Aortic smooth muscle cell (primary cell): ENCODE data around the gene FADS6. TPM values are rescaled to one million over a fixed set of nuclear protein-coding genes. Genes with fewer than 3 reads are reported as not detected.

Experiments used
- total RNA-seq: library from RNA; depleted of rRNA; stranded (reverse); fragments of >200 nt; gene quantifications from 2 replicates; pipeline ENCODE4 v1.2.3, GENCODE V29; 2014

FADS6 gene
- not detected in 2 replicates for total RNA-seq

GRCh38 chr17:74892974-74893911, at the start of gene FADS6:
TSS of gene FADS6 (minus strand) at chr17:74893633. CDS start at chr17:74893595, 38 bp downstream.

DNA sequence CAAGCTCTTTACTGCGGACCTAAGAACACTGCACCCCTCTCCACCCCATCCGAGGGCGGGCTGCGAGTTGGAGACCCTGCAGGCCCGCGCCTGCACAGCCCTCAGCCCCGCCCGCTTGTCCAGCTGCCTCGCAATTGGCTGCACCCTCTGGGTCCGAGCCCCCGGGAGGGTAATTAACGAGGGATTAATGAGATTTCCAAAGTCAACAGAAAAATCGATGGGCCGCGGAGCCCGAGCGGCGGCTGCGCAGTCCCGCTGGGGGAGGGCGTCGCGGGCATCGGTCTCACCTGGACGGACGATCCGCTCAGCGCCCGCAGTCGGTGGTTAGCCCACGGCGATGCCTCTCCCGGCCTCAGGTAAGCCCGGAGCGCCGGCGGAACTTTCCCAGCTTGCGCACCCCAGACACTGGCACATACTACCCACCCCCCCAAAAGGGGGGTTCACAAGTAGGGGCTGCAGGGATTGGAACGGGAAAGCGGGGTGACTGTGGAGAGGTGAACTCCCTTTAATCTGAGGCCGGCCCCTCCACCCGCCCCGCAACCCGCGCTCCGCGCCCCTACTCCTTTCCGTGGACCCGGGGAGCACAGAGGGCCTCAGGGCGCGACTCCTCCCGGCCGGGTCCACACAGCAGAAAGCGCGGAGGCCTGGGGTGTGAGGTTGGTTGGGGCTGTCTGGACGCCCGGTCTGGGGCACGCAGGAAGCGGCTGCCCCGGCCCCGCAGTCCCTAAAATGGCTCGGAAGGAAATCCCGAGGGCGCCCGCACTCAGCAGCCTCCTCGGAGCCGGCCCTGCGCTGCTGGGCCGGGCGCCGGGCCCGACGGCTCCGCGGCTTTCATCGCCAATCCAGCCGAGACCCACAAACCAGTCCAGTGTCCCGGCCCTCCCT, 42.4 kb upstream of the FADS6 start, which contains the start of gene OTOP3:
Gene OTOP3, plus strand, starts transcription at position 314 of the 885 bp plus-strand sequence. Its CDS starts 24 bp downstream, at position 338.

GRCh38 chr17:74924250-74924948, 31.0 kb upstream of the FADS6 start, which contains the start of gene OTOP2:
TSS of gene OTOP2 (plus strand) at chr17:74924273. CDS start at chr17:74924633, 360 bp downstream.

DNA sequence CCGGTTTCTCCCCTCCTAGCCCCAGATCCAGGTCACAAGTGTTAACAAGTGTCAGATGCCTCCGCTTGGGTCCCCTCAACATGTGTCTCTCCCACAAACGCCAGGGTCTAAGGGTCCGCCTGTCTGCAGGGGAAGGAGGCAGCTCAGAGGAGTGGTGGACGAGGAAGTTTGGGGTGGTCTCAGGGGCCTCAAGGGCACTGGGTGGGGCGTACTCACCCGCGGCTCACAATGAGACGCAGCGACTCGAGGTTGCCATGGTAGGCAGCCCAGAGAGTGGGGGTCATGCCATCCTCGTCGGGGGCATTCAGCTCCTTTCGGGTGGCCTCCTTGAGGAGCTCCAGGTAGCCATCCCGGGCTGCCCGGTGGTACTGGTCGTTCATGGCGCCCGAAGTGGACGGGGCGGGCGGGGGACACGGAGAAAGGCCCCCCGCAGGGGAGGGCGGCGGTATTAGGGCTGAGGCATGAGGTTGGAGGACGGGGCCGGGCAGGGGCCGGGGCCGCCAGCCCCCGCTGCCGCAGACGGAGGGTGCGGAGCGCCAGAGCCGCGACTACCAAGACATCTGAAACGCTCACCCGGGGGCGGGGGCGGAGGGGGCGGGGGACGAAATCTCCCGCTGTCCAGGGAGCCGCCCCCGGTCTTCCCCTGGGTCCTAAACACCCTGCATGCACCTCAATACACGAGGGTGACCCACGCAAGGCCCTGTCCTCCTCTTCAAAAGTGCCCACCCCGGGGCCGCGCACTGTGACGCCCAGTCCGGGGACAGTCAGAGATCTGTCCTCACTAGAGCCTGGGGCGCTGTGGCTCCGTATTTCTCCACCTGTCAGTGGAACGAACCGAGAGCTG, 29.5 kb upstream of the FADS6 start, which contains the start of gene USH1G:
Gene USH1G, minus strand, starts transcription at position 562 of the 844 bp plus-strand sequence. Its CDS starts 182 bp downstream, at position 380.

DNA sequence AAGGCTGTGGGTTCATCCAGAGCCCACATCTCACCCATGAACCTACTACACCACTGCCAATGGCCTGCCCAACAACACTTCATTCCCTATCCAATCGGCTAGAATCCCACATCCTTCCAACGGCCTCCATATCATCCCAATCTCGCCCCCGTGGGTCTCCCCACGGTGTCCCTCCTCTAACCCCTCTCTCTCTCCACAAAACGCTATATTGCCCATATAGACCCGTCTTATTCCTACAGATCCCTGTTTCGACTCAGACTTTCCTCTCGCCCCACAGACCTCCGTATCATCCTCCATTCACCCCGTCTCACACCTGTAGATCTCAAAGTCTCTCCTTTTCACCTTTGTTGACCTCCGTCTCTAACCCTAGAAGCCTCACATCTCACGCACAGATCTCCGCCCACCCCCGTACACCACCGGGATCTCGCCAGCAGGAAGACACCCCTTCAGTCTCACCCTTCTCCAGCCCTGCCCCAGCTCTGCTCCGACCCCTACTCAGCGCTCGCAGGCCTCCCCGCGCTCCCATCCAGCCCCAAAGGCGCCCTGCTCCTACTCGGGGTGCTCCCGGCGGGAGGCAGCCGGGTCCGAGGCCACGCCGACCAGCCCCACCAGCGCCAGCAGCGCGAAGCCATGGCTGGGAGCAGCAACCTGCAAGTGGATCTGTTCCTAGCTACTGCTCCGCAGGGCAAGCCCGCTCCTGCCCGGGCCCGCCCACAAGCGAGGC, 21.0 kb downstream of the FADS6 start, which contains the start of gene FDXR:
Gene FDXR, minus strand, starts transcription at position 682 of the 724 bp plus-strand sequence. Its CDS starts 50 bp downstream, at position 632.

GRCh38 chr17:74859459-74860228, 33.8 kb downstream of the FADS6 start, which contains the start of gene GRIN2C:
TSS of gene GRIN2C (minus strand) at chr17:74859885. CDS start at chr17:74855092, 4,793 bp downstream.

Other genes starting within 250 kb of the FADS6 start
- gene CD300LF, start 180.7 kb downstream of the FADS6 start, total RNA-seq: not detected in 2 replicates
- gene RAB37, start 156.4 kb downstream of the FADS6 start, total RNA-seq: 1.1 and 2.5 TPM in 2 replicates
- gene NHERF1, start 145.0 kb downstream of the FADS6 start, total RNA-seq: 22.6 and 30.1 TPM in 2 replicates
- gene NAT9, start 117.3 kb downstream of the FADS6 start, total RNA-seq: 36.7 and 41.0 TPM in 2 replicates
- gene GRIN2C, start 33.7 kb downstream of the FADS6 start, total RNA-seq: under 0.01 TPM in 1 of 2 replicates, not detected in the other
- gene FDXR, start 20.6 kb downstream of the FADS6 start, total RNA-seq: 16.6 and 19.6 TPM in 2 replicates
- gene USH1G, start 29.6 kb upstream of the FADS6 start, total RNA-seq: not detected in 2 replicates
- gene OTOP2, start 30.6 kb upstream of the FADS6 start, total RNA-seq: not detected in 2 replicates
- gene OTOP3, start 42.3 kb upstream of the FADS6 start, total RNA-seq: not detected in 2 replicates
- gene HID1, start 79.1 kb upstream of the FADS6 start, total RNA-seq: 1.3 and 1.5 TPM in 2 replicates
- gene CDR2L, start 94.0 kb upstream of the FADS6 start, total RNA-seq: 11.2 and 11.9 TPM in 2 replicates
- 27.0 and 30.6 TPM in 2 replicates for gene MRPL58, start 119.0 kb upstream of the FADS6 start, total RNA-seq
- gene ATP5PD, start 153.3 kb upstream of the FADS6 start, total RNA-seq: 371 and 373 TPM in 2 replicates
- gene KCTD2, start 153.6 kb upstream of the FADS6 start, total RNA-seq: 15.0 and 15.9 TPM in 2 replicates
- gene SLC16A5, start 194.3 kb upstream of the FADS6 start, total RNA-seq: 1.1 and 1.5 TPM in 2 replicates
- 1.6 and 1.8 TPM in 2 replicates for gene ARMC7, start 216.3 kb upstream of the FADS6 start, total RNA-seq
- gene NT5C, start 238.1 kb upstream of the FADS6 start, total RNA-seq: 33.4 and 44.3 TPM in 2 replicates